ENCODE measurements around the gene LRRC36. TPM values are rescaled to one million over a fixed set of nuclear protein-coding genes. Genes with fewer than 3 reads are reported as not detected.

Gene LRRC36
- total RNA-seq, 1 experiment from 2014 or later, result not detected

DNA sequence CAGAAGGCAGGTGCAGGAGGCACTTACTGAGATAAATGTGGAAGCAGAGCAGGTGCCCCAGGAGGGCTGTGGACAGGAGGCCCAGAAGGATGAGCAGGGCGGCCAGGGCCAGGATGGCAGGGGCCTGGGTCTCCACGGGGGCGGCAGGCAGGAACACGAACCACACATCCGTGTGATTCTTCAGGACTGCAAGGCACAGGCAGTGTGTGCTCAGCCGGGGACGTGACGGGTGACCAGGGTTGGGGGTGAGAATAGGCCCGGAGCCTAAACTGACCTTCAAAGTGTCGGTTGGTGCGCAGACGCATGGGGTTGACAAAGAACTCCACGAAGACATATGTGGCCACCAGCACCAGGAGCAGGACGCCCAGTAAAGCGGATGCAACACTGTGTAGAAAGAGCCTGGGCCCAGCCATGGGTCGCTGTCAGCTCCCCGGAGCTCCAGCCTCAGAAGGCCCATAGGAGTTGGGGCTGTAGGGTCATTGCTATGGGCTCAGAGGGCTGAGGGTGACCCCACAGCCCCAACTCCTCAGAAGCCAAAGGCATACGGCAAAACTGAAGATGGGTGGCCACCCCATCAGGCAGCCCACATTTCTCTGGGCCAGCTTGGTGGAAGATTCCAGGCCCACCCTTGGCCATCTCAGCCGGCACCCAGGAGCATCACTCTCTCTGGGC is 72.1 kb downstream of the LRRC36 start:
- ATAC-seq (no peak), DNase-seq (no peak)
- no TSS peak for BruUV-seq (replicated peaks)
- Histone ChIP-seq H4K20me1 (ENCODE audit: low read length) (no peaks in the 10 kb centered on the region), H3K4me3 (ENCODE audit: low read length) (no peak overlapping the region), H3F3A (ENCODE audit: low read length, unreplicated experiment) (no peaks in the 10 kb centered on the region), H3K4me1 (ENCODE audit: insufficient read depth, low read length) (peaks cover 5% of the 10 kb centered on the region), H3K9me3 (ENCODE audit: low read length) (no peaks in the 10 kb centered on the region), H3K9ac (ENCODE audit: low read length) (no peak overlapping the region), H3K4me2 (ENCODE audit: low read length) (no peak overlapping the region), H3K27me3 (ENCODE audit: low read length) (no peaks in the 10 kb centered on the region), H3K27ac (ENCODE audit: low read length) (no peak overlapping the region), H3K9me2 (replicated peaks; ENCODE audit: low read length) (no peaks in the 10 kb centered on the region), H3K79me2 (ENCODE audit: low read length) (no peaks in the 10 kb centered on the region), H3K36me3 (ENCODE audit: low read depth, low read length) (no peaks in the 10 kb centered on the region), H2AFZ (ENCODE audit: low read length) (no peak overlapping the region)
- intact Hi-C loops (cut with micrococcal nuclease), result loop anchor here (10.0 kb wide), 1 partner anchor 54 kb away; no protein-coding TSS in a partner anchor
- TF ChIP-seq, protein P1, sequence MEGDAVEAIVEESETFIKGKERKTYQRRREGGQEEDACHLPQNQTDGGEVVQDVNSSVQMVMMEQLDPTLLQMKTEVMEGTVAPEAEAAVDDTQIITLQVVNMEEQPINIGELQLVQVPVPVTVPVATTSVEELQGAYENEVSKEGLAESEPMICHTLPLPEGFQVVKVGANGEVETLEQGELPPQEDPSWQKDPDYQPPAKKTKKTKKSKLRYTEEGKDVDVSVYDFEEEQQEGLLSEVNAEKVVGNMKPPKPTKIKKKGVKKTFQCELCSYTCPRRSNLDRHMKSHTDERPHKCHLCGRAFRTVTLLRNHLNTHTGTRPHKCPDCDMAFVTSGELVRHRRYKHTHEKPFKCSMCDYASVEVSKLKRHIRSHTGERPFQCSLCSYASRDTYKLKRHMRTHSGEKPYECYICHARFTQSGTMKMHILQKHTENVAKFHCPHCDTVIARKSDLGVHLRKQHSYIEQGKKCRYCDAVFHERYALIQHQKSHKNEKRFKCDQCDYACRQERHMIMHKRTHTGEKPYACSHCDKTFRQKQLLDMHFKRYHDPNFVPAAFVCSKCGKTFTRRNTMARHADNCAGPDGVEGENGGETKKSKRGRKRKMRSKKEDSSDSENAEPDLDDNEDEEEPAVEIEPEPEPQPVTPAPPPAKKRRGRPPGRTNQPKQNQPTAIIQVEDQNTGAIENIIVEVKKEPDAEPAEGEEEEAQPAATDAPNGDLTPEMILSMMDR (conservative IDR thresholded peaks at IDR 0.05; ENCODE audit: low read depth, low read length), result no peak
- TF ChIP-seq EZH2 (IDR thresholded peaks at IDR 0.05; ENCODE audit: low read length, unreplicated experiment) (no peak), EZH2phosphoT487 (IDR thresholded peaks at IDR 0.05; ENCODE audit: borderline replicate concordance, low read length) (no peak)
- POLR2A ChIA-PET (ENCODE audit: unreplicated experiment), result no interaction called here
- CTCF ChIA-PET, result interaction anchor here (0.6 to 1.0 kb wide), 2 partner anchors 60 to 138 kb away, joined by 4 to 8 read pairs; no protein-coding TSS in a partner anchor

- Histone ChIP-seq H2AFZ (ENCODE audit: low read length) (no peak overlapping the region), H3K4me3 (ENCODE audit: low read length) (no peak overlapping the region), H3K9me3 (ENCODE audit: low read length) (no peaks in the 10 kb centered on the region), H4K20me1 (ENCODE audit: low read length) (no peaks in the 10 kb centered on the region), H3K4me2 (ENCODE audit: low read length) (no peak overlapping the region), H3K27me3 (ENCODE audit: low read length) (no peaks in the 10 kb centered on the region), H3K27ac (ENCODE audit: low read length) (no peak overlapping the region), H3F3A (ENCODE audit: low read length, unreplicated experiment) (no peaks in the 10 kb centered on the region), H3K79me2 (ENCODE audit: low read length) (no peaks in the 10 kb centered on the region), H3K36me3 (ENCODE audit: low read depth, low read length) (no peaks in the 10 kb centered on the region), H3K9ac (ENCODE audit: low read length) (no peak overlapping the region), H3K4me1 (ENCODE audit: insufficient read depth, low read length) (peaks cover 11% of the 10 kb centered on the region), H3K9me2 (replicated peaks; ENCODE audit: low read length) (no peaks in the 10 kb centered on the region)
- POLR2A ChIA-PET (ENCODE audit: unreplicated experiment), result no interaction called here
- ATAC-seq (peak; percentile 62), DNase-seq (peak; percentile 17)
- intact Hi-C loops (cut with micrococcal nuclease), result loop anchor here (10.0 kb wide), 1 partner anchor 54 kb away; no protein-coding TSS in a partner anchor
- TF ChIP-seq EZH2 (IDR thresholded peaks at IDR 0.05; ENCODE audit: low read length, unreplicated experiment), result no peak
- no peak for TF ChIP-seq EZH2phosphoT487 (IDR thresholded peaks at IDR 0.05; ENCODE audit: borderline replicate concordance, low read length)
- TF ChIP-seq, protein P1 (conservative IDR thresholded peaks at IDR 0.05; ENCODE audit: low read depth, low read length), result peak; percentile 66
- BruUV-seq (replicated peaks), result no TSS peak
- CTCF ChIA-PET, result interaction anchor here (0.5 to 1.0 kb wide), 5 partner anchors 49 to 152 kb away, joined by 4 to 7 read pairs (median 5); partner anchors contain the start of gene FHOD1
Measured at GRCh38 chr16:67399218-67399733, 72.7 kb downstream of the LRRC36 start.

All from PC-3 (cell line).